GM11168 (cell line): ENCODE measurements around the gene CFAP210.
"Not testable (repeated sequence)": the region's sequence is repeated elsewhere in the genome, so short reads cannot be mapped to it uniquely, and the experiment has no call there.

Experiments used
- in situ Hi-C: fragments of 300-500 bp; cut with MboI; formaldehyde crosslinking; loops from one replicate; pipeline ENCODE4 v1.12.0; 2022; ENCODE audit warnings: low sequenced_read_pairs; ENCODE audit not compliant: unreplicated experiment

Gene CFAP210

GRCh38 chr2:169637620-169638019 is 56.6 kb downstream of the CFAP210 start:
- in situ Hi-C loops: no loop called here

DNA sequence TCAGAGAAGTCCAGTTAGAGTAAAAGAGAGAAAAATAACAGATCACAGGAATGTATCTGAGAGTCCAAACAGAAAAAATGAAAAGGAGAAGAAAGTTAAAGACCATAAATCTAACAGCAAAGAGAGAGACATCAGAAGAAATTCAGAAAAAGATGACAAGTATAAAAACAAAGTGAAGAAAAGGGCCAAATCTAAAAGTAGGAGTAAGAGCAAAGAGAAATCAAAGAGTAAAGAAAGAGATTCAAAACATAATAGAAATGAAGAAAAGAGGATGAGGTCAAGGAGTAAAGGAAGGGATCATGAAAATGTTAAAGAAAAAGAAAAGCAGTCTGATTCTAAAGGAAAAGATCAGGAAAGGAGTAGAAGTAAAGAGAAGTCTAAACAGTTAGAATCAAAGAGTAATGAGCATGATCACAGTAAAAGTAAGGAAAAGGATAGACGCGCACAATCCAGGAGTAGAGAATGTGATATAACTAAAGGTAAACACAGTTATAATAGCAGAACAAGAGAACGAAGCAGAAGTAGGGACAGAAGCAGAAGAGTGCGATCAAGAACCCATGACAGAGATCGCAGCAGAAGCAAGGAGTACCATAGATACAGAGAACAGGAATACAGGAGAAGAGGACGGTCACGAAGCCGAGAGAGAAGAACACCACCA is 57.6 kb downstream of the CFAP210 start:
- in situ Hi-C loops: no loop called here

DNA sequence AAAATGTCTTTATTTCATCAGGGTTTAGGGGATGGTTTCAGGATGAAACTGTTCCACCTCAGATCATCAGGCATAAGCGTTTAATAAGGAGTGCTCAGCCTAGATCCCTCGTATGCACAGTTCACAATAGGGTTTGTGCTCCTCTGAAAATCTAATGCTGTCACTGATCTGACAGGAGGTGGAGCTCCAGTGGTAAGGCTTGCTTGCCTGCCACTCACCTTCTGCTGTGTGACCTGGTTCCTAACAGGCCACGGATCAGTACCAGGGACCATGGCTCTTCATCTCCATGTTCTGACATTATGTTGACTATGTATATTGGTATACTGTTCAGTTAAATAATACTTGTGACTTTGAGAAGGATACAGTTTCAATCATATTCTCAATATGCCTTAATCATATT is 68.4 kb downstream of the CFAP210 start:
- in situ Hi-C loops: no loop called here

DNA sequence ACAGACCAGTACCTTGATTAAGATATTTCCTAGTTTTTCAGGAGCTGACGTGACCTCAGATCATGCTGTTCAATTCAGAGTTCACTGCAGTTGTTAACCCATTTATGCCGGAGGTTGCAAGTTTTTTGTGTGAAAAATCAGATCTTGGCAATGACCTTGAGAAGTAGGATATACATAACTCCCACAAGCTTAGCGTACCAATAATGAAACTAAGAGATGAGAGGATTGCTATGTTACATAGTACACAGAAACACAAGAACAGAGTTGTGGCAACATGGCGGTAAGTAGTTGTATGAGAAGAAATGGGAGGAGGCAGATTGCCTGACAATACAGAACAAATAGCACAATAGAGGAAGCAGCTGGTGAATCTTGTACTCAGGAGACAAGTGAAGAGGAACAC is 71.0 kb downstream of the CFAP210 start:
- in situ Hi-C loops: no loop called here

GRCh38 chr2:169620509-169620908 is 73.7 kb downstream of the CFAP210 start:
- in situ Hi-C loops: no loop called here

GRCh38 chr2:169619946-169620345 is 74.3 kb downstream of the CFAP210 start:
- in situ Hi-C loops: no loop called here

DNA sequence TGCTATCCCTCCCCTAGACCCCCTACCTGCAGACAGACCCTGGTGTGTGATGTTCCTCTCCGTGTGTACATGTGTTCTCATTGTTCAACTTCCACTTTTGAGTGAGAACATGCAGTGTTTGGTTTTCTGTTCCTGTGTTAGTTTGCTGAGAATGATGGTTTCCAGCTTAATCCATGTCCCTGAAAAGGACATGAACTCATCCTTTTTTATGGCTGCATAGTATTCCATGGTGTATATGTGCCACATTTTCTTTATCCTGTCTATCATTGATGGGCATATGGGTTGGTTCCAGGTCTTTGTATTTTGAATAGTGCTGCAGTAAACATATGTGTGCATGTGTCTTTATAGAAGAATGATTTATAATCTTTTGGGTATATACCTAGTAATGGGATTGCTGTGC is 78.2 kb downstream of the CFAP210 start:
- in situ Hi-C loops: not testable (repeated sequence)

- in situ Hi-C loops: no loop called here
Observed at GRCh38 chr2:169613876-169614275, 80.3 kb downstream of the CFAP210 start.

- in situ Hi-C loops: no loop called here
Observed at GRCh38 chr2:169609264-169609663, 84.9 kb downstream of the CFAP210 start.

DNA sequence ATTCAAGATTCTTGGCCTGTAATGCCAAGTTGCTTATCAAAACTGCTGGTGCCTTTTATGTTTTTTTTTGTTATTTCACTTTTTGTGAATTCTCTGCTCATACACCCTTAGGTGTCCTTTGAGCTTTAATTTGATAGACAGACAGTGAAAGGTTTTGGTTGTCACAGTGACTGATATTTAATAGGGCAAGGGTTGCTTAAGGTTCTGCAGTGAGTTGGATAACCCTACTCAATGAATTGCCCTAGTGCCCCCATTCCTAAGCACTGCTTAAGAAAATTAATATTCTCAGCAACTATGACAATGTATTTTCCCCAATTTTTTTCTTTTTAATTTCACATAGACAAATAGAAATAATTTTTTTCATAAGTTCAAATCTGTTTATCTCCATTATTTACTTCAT is 94.6 kb downstream of the CFAP210 start:
- in situ Hi-C loops: no loop called here

DNA sequence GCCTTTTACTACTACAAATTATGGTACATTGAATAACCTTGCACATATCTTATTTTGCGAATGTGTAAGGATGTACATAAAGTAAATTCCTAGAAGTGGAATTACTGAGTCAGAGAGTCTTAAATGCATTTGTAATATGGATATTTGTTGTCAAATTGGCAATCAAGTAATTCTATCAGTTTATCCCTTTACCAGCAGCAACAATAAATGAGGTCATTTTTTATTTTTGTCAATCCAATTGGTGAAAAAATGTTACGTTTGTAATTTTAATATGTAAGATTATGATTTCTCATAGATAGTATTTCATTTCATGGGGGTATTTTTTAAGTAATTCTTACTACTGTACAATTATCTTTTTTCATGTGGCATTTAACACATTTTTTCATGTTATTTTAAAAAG is 95.2 kb downstream of the CFAP210 start:
- in situ Hi-C loops: no loop called here

- in situ Hi-C loops: not testable (repeated sequence)
Observed at GRCh38 chr2:169596546-169596945, 97.7 kb downstream of the CFAP210 start.
